GM15510 (cell line): ENCODE measurements around the gene NANOS3.
A peak's percentile ranks its signal among the peaks of the same experiment; 100 is the strongest.

ENCODE experiments used
- POLR2A ChIP-seq: IDR thresholded peaks from 3 replicates; pipeline ENCODE4 v1.6.1; 2011; ENCODE audit warnings: borderline replicate concordance; ENCODE audit not compliant: insufficient read length; ENCODE audit errors: extremely low read depth

The NANOS3 gene

DNA sequence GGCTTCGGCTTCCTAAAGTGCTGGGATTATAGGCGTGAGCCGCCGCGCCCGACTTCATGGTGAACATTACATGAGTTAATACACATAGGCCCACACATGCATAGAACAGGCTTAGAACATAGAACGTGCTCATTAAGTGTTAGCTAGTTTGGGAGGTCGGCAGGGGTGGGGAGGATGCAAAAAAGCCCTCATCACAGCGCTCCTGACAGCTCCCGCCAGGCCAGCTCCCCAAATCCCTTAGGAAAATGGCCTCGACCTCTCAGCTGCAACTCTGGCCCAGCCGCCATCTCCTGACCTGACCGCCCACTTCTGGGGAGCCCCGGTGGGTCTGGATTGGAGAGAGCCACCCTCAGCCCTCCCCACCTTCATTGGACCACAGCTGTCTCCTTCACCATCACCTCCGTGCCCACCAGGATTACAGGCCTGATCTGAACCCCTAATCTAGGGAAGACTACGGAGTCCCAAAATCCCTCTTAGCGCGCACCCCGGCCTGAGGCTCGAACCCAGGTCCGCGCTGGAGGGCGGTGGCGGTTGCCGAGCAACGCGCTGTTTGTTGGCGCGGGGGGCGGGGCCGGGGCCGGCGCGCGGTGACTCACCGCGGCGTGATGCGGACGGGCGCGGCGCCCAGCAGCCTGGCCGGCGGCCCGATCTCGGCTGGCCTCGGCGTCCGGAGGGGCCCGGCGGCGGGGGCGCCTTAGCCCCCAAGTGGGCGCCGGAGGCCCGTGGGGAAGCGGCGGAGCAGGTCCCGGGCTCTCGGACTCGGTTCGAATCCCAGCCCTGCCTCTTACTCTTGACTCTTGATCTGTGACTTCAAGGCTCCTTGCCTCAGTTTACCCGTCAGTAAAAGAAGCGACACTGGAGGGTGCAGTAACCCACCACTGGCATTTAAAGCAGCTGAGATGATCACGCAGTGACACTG, 26.7 kb upstream of the NANOS3 start:
- TF ChIP-seq POLR2A: no peak

GRCh38 chr19:13850910-13851733, 25.8 kb upstream of the NANOS3 start:
- TF ChIP-seq POLR2A: no peak

DNA sequence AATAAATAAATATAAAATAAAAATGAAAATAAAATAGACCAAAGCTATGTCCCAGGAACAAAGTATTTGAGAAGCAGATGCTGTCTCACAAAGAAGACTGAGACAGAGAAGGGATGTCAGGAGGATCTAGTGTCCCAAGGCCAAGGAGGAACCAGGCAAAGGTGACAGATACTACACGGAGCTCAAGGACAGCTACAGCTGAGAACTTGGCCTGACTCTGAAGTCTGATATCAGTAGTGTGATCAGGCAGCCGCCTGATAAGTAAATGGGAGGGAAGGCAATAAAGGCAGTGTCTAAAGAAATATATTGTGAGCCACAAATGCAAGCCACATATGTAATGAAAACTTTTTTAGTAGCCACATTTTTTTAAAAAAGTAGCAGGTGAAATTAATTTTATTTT, 20.4 kb upstream of the NANOS3 start:
- TF ChIP-seq POLR2A: no peak

DNA sequence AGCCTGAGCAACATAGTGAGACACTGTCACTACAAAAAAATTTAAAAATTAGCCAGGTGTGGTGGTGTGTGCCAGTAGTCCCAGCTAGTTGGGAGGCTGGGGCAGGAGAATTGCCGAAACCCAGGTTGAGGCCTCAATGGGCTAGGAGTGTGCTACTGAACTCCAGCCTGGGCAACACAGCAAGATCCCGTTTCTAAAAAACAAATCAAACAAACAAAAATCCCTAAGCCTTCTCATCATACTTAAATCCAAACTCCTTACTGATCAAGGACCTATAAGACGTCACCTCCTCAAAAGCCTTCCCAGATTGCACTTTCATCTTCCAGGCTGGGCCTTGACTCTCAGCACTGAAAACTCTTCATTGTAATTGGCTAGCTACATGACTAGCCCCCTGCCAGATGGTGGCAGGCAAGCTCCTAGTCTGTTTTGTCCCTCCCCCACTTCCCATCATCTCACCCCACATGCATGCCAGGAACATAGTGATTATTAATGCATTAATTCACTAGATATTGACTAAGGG, 17.5 kb upstream of the NANOS3 start:
- no peak for TF ChIP-seq POLR2A

DNA sequence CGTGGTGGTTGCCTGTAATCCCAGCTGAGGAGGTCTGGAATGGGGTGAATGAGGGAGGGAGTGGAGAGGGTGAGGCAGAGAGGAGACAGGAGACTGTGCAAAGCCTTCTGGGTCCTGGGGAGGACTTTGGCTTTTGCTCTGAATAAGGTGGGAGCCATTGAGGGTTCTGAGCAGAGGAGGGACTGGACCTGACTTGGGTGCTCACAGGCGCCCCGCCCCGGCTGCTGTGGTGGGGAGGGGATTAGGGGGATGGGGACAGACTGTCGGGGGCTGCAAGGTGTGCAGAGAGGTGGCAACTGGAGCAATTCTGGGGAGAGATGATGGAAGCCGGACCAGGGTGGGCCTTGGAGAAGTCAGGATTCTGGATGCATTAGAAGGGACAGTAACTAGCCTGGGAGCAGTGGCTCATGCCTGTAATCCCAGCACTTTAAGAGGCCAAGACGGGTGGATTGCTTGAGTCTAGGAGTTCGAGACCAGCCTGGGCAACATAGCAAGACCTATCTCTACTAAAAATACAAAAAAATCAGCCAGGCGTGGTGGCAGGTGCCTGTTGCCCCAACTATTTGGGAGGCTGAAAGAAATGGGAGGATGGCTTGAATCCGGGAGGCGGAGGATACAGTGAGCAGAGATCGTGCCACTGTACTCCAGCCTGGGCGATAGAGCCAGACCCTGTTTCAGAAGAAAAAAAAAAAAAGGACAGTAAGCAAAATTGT, 16.1 kb upstream of the NANOS3 start:
- no peak for TF ChIP-seq POLR2A

DNA sequence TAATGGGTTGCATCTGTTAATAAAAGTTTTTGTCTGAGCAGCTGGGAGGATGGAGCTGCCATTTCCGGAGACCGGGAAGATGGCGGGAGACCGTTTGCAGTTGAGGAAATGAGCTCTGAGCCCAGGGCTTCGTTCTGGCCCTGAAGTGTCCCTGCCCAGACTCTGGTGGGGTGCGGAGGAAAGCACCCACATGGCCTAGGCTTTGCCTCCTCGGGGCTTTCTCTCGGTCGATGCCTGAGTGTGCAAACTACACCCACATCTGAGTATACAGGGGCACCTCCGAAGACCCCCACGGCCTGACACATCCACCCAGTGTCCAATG, 15.6 kb upstream of the NANOS3 start:
- TF ChIP-seq POLR2A: no peak

GRCh38 chr19:13861714-13862531, 15.0 kb upstream of the NANOS3 start:
- TF ChIP-seq POLR2A: peak; percentile 60

- TF ChIP-seq POLR2A: no peak
These were observed 12.8 kb upstream of the NANOS3 start for GRCh38 chr19:13864046-13864666.

DNA sequence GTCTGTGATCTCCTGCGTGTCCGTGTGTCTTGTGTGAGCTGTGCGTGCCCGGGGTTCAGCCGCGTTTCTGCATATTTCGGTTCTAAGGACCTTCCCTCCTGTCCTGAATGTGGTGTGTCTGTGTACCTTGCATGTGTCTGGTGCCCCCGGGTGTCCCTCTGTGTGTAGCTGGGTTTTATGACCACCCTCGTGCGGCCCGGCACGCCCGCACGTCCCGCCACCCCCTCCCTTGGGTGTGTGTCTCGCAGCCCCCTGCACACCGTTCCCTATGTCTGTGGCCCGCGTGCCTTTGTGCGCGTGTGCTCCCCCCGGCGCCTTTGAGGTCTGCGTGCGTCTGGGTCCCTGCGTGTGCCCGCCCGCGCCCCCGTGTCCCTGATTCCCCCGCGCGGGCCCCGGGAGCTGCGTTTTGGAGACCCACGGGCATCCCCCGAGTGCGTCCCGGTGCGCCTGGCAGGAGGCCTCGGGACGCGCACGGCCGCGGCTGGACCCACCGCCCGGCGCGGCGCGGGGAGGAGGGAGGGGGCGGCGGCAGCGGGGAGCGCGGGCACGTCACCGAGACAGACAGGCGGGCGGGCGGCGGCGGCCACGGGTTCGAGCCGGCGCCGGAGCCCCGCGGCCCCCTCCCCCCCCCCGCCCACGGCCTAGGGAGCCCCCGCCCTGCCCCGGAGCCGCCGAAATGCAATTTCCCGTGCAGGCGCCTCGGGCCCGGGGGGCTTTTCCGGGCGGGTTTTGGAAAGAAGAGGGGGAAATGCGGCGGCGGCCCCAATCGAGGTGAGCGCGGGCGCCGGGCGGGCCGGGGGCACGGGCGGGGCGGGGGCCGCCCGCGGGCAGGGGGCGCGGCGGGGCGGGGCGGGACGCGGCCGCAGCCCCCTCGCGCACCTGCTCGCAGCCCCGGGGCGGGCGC, 12.0 kb upstream of the NANOS3 start:
- no peak for TF ChIP-seq POLR2A

GRCh38 chr19:13865571-13866462, 11.1 kb upstream of the NANOS3 start:
- TF ChIP-seq POLR2A: no peak

DNA sequence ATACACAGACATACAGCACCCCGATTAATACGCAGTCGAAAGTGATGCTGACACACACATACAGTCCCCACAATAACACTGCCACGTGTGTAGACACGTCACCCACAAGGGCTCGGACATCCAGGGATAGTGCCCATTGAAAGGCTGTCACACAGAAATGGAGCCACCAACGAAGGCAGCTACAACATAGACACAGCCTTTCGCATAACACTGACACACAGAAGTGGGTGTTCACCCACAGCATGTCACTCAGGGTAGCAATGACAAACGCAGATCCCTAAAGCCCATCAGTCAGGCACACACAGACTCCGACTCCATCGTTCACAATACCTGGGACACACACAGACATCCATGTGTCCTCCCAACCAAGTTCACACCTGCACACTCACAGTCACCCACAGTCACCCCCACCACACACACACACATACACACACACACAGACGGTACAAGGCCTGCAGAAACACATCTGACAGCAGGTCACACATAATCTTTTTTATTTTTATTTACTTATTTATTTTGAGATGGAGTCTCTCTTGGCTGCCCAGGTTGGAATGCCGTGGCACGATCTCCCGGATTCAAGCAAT, 10.4 kb upstream of the NANOS3 start:
- TF ChIP-seq POLR2A: no peak

GRCh38 chr19:13868663-13869062, 8.3 kb upstream of the NANOS3 start:
- no peak for TF ChIP-seq POLR2A

GRCh38 chr19:13869281-13869680, 7.7 kb upstream of the NANOS3 start:
- no peak for TF ChIP-seq POLR2A
